ENCODE data around the gene PLPPR3.

The PLPPR3 gene

GRCh38 chr19:799076-799881 is 22.5 kb downstream of the PLPPR3 start:
- Histone ChIP-seq H3K27me3 (no peaks in the 10 kb centered on the region), H3K27ac (peak overlapping the region; percentile 91 to 98), H3K4me1 (peaks cover 23 to 72% (median 63%) of the 10 kb centered on the region in 4 donors), H3K36me3 (peaks cover 14 to 29% (median 24%) of the 10 kb centered on the region in 3 donors), H3K9me3 (no peaks in the 10 kb centered on the region), H3K4me3 (peak overlapping the region; percentile 82 to 98)
- DNase-seq: no peak
- TF ChIP-seq CTCF (IDR thresholded peaks at IDR 0.05): no peak
- intact Hi-C loops (cut with DNase I; ENCODE audit: low total_unique reads): no loop called here

- Histone ChIP-seq H3K36me3 (peaks cover 12 to 21% (median 17%) of the 10 kb centered on the region in 3 donors), H3K27ac (peak overlapping the region; percentile 91 to 98), H3K27me3 (no peaks in the 10 kb centered on the region), H3K4me3 (peak overlapping the region; percentile 82 to 98), H3K9me3 (no peaks in the 10 kb centered on the region), H3K4me1 (peaks cover 23 to 70% (median 63%) of the 10 kb centered on the region in 4 donors)
- DNase-seq: no peak
- no peak for TF ChIP-seq CTCF (IDR thresholded peaks at IDR 0.05)
- intact Hi-C loops (cut with DNase I; ENCODE audit: low total_unique reads): no loop called here
Measured at GRCh38 chr19:798415-799075, 23.2 kb downstream of the PLPPR3 start.

GRCh38 chr19:797528-798414 is 24.0 kb downstream of the PLPPR3 start:
- Histone ChIP-seq H3K9me3 (no peaks in the 10 kb centered on the region), H3K27me3 (no peaks in the 10 kb centered on the region), H3K36me3 (peaks cover 9 to 16% (median 12%) of the 10 kb centered on the region in 3 donors), H3K4me3 (peak overlapping the region; percentile 82 to 98), H3K27ac (peak overlapping the region; percentile 91 to 98), H3K4me1 (peaks cover 23 to 64% (median 60%) of the 10 kb centered on the region in 4 donors)
- peak; percentile 80 to 94 for DNase-seq
- TF ChIP-seq CTCF (IDR thresholded peaks at IDR 0.05): no peak
- intact Hi-C loops (cut with DNase I; ENCODE audit: low total_unique reads): no loop called here

GRCh38 chr19:796692-797527 is 24.8 kb downstream of the PLPPR3 start, which contains the start of gene PTBP1:
TSS of gene PTBP1 (plus strand) at chr19:797452. CDS start at chr19:797498, 46 bp downstream.
- peak within 1 kb of the TSS; percentile 82 to 98 for H3K4me3 ChIP-seq
- intact Hi-C loops (cut with DNase I; ENCODE audit: low total_unique reads): no loop called here
- DNase-seq: peak; percentile 100
- no peaks in the 10 kb centered on the region for H3K27me3 ChIP-seq
- peak in 1 of 2 experiments; percentile 3 for TF ChIP-seq CTCF (IDR thresholded peaks at IDR 0.05)
- peaks cover 23 to 56% (median 52%) of the 10 kb centered on the region in 4 donors for H3K4me1 ChIP-seq
- peaks cover 9 to 16% (median 12%) of the 10 kb centered on the region in 3 donors for H3K36me3 ChIP-seq
- H3K27ac ChIP-seq: peak within 1 kb of the TSS; percentile 91 to 98
- H3K9me3 ChIP-seq: no peaks in the 10 kb centered on the region
